ENCODE results near the gene DIAPH2.
A peak's percentile ranks its signal among the peaks of the same experiment; 100 is the strongest.
"Not testable (repeated sequence)": the region's sequence is repeated elsewhere in the genome, so short reads cannot be mapped to it uniquely, and the experiment has no call there.

DIAPH2 gene

GRCh38 chrX:96719161-96719875, 34.7 kb downstream of the DIAPH2 start:
- DNase-seq: no peak

- no peak for DNase-seq
Measured at GRCh38 chrX:96721354-96721753, 36.7 kb downstream of the DIAPH2 start.

- DNase-seq: no peak
Measured at GRCh38 chrX:96722781-96723180, 38.1 kb downstream of the DIAPH2 start.

DNA sequence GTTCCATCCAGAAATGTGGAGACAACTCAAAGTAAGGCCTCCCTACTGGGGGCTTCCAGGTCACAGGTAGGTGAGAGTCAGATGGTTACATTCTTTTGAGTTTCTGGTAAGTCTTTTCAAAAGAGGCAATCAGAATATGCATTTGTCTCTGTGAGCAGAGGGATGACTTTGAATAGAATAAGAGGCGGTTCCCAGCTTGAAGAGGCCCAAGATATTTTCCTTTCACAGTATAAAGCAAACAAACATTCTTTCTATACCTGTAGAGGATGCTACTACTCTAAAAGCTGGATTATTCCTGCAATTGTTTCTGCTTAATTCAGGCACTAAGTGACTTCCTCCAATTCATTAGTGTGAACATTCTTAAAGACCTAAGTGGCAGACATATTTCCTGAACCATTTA, 44.4 kb downstream of the DIAPH2 start:
- no peak for DNase-seq

DNA sequence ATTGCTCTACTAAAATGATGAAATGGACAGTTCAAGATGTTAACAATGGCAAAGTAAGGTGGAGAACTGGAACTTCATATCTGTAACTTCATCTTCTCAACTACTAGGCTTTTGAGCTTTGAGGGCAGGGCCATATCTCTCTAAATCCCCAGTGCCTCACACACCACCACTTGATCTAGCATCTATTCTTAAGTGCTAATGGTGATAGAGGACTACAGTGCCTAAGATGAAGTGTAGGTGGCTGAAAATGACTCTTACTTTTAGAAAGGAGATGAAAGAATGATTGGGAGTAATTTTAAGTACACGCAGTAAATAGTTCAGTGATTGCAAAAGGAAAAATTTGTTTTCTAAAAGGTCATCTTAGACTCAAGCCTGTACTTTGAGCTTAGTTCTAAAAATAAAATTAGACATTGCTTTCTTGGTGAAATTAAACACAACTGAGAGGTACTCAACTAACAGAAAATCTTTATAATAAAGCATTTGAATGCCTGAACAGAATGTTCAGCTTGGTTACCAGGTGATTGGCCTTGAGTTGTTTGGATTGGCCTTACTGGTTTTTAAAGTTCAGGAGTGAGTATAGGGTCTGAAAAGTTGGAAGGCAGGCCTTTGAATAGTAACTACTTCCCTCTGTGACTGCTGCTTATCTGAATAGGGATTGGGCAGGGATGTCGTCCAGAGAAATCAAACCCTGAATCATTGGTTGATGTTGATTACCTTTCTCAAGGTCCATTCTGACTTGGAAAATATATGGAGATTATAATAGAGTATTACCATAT, 45.4 kb downstream of the DIAPH2 start:
- no peak for DNase-seq

GRCh38 chrX:96731000-96731399, 46.4 kb downstream of the DIAPH2 start:
- DNase-seq: not testable (repeated sequence)

DNA sequence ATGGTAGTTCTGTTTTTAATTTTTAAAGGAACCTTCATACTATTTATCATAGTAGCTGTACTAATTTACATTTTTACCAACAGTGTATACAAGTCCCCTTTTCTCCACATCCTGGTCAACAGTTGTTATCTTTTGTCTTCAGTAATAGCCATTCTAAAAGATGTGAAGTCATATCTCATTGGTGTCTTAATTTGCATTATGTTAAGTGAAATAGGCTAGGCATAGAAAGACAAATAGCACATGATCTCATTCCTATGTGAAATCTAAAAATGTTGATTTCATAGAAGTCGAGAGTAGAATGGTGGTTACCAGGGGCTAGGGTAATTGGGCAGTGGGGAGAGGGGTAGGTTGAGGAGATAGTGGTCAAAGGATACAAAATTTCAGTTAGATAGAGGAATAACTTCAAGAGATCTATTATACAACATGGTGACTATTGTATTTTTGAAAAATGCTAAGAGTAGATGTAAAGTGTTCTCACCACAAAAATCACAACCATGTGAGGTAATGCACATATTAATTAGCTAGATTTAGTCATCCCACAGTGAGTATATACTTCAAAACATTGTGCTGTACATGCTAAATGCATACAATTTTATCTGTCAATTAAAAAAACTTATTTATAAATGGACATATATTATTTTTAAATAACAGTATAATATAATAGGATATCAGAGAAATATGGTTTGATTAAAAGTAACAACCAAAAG, 58.9 kb downstream of the DIAPH2 start:
- no peak for DNase-seq

DNA sequence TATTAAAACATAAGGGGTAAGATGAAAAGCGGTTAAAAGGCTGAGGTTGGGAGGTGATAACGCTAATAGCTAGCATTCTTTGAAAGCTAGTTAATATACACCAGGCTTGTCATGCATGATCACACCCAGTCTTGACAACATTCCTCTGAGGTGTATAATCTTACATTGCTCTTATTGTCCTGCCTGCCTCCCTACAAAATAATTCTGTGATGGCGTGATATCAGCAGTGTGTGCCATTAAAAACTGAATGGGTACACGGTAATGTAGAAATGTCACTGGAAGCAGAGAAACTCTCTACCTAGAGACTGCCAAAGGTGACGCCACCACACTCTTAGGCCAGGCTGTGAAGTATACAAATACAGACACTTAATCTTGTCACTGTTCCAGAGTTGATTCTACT, 68.1 kb downstream of the DIAPH2 start:
- DNase-seq: no peak

- DNase-seq: no peak
Measured at GRCh38 chrX:96753230-96753629, 68.6 kb downstream of the DIAPH2 start.

DNA sequence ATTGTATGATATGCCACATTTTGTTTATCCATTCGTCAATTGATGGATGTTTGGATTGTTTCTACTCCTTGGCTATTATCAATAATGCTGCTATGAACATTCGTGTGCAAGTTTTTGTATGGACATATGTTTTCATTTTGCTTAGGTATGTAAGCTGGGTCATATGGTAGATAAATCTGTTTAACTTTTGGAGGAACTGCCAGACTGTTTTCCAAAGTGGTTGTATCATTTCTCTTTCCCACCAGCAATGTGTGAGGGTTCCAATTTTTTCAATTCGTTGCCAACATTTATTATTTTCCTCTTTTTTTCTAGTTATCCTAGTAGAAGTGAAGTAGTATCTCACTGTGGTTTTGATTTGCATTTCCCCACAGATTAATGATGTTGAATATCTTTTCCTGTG, 71.8 kb downstream of the DIAPH2 start:
- peak; percentile 4 for DNase-seq

DNA sequence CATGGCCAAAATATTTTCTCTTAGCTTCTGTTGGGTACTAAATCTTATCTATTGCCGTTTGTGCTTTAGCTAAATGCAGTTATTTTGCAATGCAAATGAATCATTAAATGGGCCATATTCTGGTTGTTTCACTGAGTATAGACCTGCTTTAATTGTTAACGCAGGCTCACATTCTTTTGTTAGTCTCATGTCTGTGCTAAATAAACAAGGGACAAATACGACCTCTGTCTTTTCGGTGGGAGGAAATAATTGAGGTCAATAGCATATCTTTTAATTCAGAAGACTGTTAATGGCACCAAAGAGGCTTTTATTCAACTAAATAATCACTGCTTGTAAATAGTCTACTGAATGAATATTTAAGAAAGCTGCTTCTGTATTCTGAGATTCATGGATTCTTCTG, 76.9 kb downstream of the DIAPH2 start:
- DNase-seq: no peak

- DNase-seq: no peak
Measured at GRCh38 chrX:96763608-96764007, 79.0 kb downstream of the DIAPH2 start.

DNA sequence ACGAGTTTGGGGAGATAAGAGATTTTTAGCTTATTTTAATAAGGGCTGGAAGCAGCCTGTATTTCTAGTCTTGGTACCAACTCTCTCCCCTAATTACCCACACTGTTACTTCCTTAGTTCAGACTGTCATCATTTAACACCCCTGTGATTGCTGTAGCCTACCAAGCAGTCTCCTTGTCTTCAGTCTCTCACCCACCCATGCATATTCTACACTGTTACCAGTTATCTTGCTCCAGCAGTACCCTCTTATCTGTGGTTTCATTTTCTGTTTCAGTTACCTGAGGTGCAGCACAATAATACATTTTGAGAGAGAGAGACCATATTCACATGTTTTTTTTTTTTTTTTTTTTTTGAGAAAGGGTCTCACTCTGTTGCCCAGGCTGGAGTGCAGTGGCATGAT, 80.2 kb downstream of the DIAPH2 start:
- DNase-seq: no peak

DNA sequence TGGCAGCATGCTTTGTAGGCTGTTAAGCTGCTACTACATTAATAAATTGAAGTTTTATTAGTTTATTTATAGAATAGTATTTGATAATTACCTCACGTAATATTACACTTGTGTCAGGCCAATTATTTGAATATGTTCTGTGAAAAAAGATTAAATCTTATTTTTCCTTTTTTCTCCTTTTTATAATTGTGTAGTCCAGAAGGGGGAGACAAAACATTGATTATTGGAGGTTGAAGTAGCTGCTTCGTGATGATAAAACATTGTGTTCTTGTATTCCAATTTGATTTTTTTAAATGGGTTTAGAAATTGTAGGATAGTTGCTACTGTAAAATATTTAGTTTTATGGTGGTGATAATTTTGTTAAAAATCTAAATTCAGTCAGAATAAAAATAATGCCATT, 85.7 kb downstream of the DIAPH2 start:
- peak; percentile 14 for DNase-seq

DNA sequence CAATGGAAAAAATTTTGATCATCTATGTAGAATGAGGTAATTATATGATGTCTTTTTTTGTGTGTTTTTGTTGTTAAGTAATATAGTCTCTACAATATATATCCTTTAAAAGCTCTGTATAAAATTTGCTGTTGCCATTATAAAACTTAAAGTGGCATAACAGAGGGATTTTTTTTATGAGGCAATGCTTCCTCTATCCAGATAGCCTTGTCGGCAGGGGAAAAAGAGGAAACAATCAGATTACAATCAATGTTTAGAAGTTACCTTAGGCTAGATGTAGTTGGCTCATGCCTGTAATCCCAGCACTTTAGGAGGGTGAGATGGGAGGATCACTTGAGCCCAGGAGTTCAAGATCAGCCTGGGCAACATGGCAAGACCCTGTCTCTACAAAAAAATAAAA, 86.8 kb downstream of the DIAPH2 start:
- DNase-seq: no peak

DNA sequence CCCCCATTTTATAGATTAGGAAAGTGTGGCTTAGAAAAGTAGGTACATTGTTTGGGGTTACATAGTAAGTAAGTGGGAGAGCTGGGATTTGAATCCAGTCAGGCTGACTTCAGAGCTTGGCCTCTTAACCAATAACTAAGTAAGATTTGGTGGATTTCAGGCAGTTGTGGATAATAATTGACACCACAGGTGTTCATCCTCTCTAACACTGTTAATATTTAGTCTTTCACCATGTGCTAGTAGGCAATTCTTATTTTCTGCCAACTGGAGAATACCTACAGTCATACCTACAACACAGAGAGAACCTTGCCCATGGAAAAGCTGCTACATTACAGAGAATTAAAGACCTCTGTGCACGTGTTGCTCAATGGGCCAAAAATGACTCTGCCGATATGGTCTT, 89.5 kb downstream of the DIAPH2 start:
- no peak for DNase-seq

- peak; percentile 18 for DNase-seq
Measured at GRCh38 chrX:96776966-96777365, 92.3 kb downstream of the DIAPH2 start.

DNA sequence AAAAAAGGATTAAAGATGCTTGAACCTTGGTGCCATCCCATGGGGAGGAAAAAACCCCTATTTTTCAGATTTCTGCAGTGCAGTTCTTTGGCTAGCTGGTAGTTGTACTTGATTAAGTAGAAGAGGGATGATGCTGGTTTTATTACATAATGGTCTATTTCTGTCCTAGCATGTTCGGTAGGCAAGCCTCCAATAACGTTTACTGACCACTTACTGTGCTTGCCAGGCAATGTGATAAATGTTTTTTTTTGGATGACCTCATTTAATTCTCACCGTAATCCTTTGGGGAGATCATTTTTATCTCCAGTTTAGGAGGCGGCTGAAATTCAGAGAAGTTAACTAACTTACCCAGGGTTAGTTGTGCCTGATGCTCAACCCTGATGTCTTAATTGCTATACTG, 106.9 kb downstream of the DIAPH2 start:
- DNase-seq: peak; percentile 34

- no peak for DNase-seq
Measured at GRCh38 chrX:96792047-96792446, 107.4 kb downstream of the DIAPH2 start.

GRCh38 chrX:96798982-96799381, 114.3 kb downstream of the DIAPH2 start:
- DNase-seq: no peak

DNA sequence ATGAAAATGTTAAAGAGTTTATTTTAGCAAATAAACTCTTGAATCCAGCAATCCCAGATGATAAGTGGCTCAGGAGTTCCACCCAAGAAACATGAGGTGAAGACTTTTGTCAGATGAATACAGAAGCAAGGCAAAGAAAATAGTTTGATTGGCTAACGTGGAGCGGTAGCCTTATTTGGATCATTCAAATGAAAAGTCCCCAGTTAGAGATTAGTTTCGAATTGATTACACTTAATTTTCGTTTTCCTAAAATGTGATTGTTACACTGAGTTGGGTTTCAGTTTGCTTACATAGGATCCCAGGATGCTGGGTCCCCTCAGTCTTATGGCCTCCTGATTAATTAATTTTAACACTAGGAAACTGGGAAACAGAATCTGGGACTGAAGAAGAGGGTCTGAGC, 122.7 kb downstream of the DIAPH2 start:
- DNase-seq: no peak

DNA sequence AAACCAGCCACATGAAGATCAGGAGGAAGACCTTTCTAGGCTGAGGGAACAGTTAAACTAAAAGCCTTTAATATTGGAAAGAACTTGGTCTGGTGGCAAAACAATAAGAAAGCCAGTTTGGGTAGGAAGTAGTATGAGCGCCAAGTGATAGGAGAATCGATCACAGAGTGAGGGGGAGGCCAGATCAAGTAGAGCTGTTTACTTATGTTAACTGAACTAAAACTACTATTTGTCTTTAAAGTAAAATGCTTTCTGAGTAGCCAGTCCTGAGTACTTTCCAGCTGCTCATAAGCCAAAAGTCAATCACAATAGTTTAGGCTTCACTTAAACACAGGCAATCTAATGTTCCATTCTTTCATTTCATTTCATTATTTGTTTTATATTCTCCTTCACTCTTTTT, 136.3 kb downstream of the DIAPH2 start:
- DNase-seq: no peak

DNA sequence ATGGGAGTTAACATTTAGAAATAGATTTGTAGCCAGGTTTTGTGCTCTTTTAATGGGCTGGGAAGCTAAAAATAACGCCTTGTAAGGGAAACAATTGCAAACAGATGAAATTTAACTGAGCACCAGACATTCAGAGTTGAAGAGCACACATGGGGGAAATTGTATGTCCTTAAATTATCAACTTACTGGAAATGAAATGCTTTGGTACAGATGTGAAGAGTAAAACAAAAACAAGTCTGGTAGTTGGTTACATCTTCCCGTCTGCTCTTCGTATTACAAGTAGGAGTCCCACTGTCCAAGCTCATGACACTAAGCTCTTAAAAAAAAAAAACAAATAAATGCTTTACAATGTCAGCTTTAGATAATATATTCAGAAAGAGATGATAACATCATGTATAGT, 139.5 kb downstream of the DIAPH2 start:
- no peak for DNase-seq

GRCh38 chrX:96833333-96833732, 148.7 kb downstream of the DIAPH2 start:
- no peak for DNase-seq

Data from fibroblast of upper back skin (primary cell).